KG1 (cell line): ENCODE measurements around the gene ADGRE2.
A peak's percentile ranks its signal among the peaks of the same experiment; 100 is the strongest.

ENCODE experiments used
- DNase-seq: peaks from one replicate; lab custom pipeline; 2025; lab: John Stamatoyannopoulos, UW

Gene ADGRE2

GRCh38 chr19:14733574-14733973, 44.8 kb downstream of the ADGRE2 start:
- DNase-seq, result no peak

DNA sequence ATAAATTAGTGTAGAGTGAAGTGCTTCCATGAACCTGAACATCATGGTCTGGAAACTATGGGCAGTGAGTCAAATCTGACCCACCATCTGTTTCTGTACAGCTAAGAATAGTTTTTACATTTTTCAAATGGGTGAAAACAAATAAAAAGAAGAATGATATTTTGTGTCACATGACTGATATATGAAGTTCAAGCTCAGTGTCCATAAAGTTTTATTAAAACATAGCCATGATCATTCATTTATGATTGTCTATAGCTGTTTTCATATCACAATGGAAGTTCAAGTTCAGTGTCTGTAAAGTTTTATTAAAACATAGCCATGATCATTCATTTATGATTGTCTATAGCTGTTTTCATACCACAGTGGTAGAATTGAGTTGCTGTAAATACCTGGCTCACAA, 45.9 kb downstream of the ADGRE2 start:
- no peak for DNase-seq

- no peak for DNase-seq
Measured at GRCh38 chr19:14731200-14731599, 47.2 kb downstream of the ADGRE2 start.

- no peak for DNase-seq
Measured at GRCh38 chr19:14728595-14728994, 49.8 kb downstream of the ADGRE2 start.

- no peak for DNase-seq
Measured at GRCh38 chr19:14722127-14722526, 56.2 kb downstream of the ADGRE2 start.

DNA sequence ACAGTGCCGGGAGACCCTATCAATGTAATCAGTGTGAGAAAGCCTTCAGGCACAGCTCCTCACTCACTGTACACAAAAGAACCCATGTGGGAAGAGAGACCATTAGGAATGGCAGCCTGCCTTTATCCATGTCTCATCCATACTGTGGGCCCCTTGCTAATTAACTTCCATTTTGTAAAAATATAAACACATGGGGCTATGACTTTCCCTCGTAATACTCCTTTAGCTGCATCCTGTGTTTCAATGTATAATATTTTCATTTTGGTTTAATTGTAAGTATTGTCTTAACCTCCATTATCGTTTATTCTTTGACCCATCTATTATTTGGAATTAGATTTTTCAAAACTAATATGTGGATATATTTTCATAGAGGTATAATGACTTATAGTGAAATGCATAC, 59.2 kb downstream of the ADGRE2 start:
- no peak for DNase-seq

DNA sequence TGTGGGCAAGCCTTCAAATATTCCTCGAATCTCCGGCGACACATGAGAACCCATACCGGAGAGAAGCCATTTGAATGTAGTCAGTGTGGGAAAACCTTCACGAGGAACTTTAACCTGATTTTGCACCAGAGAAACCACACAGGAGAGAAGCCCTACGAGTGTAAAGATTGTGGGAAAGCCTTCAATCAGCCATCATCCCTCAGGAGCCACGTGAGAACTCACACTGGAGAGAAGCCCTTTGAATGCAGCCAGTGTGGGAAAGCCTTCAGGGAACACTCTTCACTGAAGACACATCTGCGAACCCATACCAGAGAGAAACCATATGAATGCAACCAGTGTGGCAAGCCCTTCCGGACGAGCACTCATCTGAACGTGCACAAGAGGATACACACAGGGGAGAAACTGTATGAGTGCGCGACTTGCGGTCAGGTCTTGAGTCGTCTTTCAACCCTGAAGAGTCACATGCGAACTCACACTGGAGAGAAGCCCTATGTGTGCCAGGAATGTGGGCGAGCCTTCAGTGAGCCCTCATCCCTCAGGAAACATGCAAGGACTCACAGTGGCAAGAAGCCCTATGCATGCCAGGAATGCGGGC, 59.7 kb downstream of the ADGRE2 start:
- DNase-seq, result no peak

DNA sequence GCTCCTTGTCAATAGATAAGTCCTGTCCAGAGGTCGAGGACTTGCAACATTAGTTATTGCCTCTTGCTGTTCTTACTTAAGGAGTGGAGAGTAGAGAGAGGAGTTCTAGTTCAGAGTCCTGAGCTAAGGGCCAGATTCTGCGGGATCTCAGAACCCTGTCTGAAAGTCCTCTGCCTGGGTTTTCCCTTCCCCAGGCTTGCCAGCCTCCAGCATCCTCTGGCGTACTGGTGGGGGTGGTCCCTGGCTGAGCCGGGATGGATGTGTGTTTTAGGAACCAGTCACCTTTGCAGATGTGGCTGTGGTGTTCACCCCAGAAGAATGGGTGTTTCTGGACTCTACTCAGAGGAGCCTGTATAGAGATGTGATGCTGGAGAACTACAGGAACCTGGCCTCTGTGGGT, 62.5 kb downstream of the ADGRE2 start:
- DNase-seq, result no peak

DNA sequence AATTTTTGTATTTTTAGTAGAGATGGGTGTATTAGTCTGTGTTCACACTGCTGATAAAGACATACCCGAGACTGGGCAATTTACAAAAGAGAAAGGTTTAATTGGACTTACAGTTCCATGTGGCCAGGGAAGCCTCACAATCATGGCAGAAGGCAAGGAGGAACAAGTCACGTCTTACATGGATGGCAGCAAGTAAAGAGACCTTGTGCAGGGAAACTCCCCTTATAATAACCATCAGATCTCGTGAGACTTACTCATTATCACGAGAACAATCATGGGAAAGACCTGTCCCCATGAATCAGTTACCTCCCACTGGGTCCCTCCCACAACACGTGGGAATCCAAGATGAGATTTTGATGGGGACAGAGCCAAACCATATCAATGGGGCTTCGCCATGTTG, 73.9 kb downstream of the ADGRE2 start:
- no peak for DNase-seq

GRCh38 chr19:14703833-14704232, 74.5 kb downstream of the ADGRE2 start:
- no peak for DNase-seq

GRCh38 chr19:14700711-14701375, 77.5 kb downstream of the ADGRE2 start:
- no peak for DNase-seq

DNA sequence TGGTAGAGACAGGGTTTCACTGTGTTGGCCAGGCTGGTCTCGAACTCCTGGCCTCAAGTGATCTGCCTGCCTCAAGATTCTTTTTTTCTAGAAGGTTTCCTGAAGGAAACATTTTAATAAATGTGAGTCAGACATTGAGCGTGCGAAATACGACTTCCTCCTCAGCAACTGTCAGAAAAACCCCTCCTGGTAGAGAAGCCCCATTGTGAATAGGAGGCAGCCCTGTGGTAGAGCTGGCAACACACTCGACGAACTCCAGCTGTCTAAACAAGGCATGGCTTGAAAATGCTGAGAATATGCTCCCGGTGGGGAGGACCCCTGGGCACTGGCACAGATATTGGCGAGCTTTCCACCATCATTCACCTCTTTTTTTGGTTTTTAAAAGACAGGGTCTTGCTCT, 78.7 kb downstream of the ADGRE2 start:
- DNase-seq, result no peak

DNA sequence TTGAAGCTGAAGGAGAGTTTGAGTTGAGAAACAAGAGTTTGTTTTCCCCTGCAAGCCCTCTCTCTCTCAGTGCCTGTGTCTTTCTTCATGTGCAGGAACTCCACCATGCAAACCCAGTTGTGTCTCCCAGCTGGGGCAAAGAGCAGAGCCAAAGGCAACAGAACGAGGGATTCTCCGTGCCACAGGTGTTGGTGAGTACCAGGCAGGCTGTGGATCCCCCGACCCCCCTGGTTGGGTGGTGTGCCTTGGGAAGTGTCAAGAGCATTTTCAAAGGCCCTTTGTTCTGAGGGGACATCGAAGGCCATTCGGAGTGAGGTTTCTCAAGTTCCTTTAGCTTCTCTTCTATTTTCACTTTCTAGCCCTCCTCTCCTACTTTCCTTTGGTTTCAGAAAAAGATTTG, 82.9 kb downstream of the ADGRE2 start:
- no peak for DNase-seq

GRCh38 chr19:14694641-14695266, 83.6 kb downstream of the ADGRE2 start:
- DNase-seq, result no peak

DNA sequence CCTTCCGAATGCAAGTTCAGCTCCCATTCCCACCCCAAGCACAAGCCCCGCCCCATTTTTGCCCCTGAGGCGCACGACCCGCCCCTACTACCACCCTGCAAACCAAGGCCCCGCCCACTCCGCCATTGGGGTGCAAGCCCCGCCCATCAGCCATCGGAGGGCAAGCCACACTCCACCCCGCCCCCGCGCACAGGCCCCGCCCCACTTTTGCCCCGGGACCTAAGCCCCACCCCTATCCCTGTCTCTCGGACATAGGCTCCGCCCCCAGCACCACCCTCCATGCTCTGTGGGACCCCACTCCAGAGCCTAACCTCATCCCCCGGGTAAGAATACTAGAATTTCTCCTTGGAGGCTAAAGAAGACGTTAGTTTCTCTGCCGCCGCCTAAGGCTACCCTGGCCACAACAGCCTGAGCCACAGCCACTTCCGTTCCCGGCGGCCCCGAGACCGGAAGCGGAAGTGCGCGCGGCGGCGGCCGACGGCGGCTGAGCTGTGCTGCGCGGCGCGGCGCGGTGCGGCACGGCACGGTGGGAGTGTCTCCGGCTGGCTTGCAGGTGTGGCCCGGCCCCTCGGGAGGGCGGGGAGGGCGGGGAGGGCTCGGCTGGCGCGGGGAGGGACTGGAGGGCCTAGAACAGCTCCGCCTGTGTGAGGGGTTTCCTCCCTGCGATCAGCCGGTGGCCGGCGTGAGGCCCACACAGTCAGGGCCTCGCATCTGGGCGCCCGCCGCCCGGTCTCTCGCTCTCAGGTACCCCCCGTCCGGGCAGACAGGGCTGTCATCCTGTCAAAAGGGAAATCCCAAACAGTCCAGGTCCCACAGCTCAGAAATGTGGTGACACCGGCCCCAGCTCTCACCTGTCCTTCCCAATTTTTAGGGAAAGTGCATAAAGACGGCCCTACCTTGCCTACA, 88.5 kb downstream of the ADGRE2 start, which contains the start of gene ZNF333:
Gene ZNF333 (plus strand): TSS at position 451 of the 906 bp plus-strand sequence. CDS start 3,444 bp downstream, outside the sequence.
- DNase-seq, result peak; percentile 95

- DNase-seq, result peak; percentile 18
Measured at GRCh38 chr19:14686411-14686810, 91.9 kb downstream of the ADGRE2 start.

GRCh38 chr19:14683439-14683838, 94.9 kb downstream of the ADGRE2 start:
- no peak for DNase-seq
